Stomach (tissue), 9 donors: ENCODE results near the gene TBC1D2. TPM values are rescaled to one million over a fixed set of nuclear protein-coding genes. Genes with fewer than 3 reads are reported as not detected.

Source experiments
- DNase-seq, 2 donors: peaks; one replicate each; pipeline versions ENCODE4 v3.0.0 to v3.0.0-alpha.2; 2013 to 2019
- H3K27ac ChIP-seq, 5 donors: fragments of 200-600 bp in 4 of 5; sonication (generic) in 4 of 5; one replicate each; pipeline ENCODE4 v1.5.1; 2013 to 2019; ENCODE audit warnings: mild to moderate bottlenecking in 1 of 5, moderate library complexity in 1 of 5
- H3K27me3 ChIP-seq, 3 donors: fragments of 200-600 bp; sonication (generic); one replicate each; pipeline ENCODE4 v1.5.1; 2017 to 2019; ENCODE audit warnings: mixed run types in 1 of 3
- H3K36me3 ChIP-seq, 4 donors: fragments of 200-600 bp; sonication (generic); 1 replicate in 3 of 4; 2 replicates in 1 of 4; pipeline ENCODE4 v1.5.1; 2016 to 2019
- H3K4me1 ChIP-seq, 4 donors: fragments of 200-600 bp; sonication (generic); one replicate each; pipeline ENCODE4 v1.5.1; 2016 to 2019
- H3K4me3 ChIP-seq, 4 donors: fragments of 200-600 bp; sonication (generic) in 3 of 4; one replicate each; pipeline ENCODE4 v1.5.1; 2016 to 2019; ENCODE audit warnings: mild to moderate bottlenecking in 1 of 4
- H3K9me3 ChIP-seq, 4 donors: fragments of 200-600 bp; sonication (generic); one replicate each; pipeline ENCODE4 v1.5.1; 2016 to 2019
- CTCF ChIP-seq, 7 experiments: fragments of 450-650 bp in 4 of 7; fragments of 200-600 bp in 3 of 7; sonication (generic) in 3 of 7; IDR thresholded peaks; one replicate each; pipeline ENCODE4 v1.5.1; 2016 to 2019; ENCODE audit warnings: antibody characterized with exemption in 7 of 7, control low read depth in 2 of 7, mild to moderate bottlenecking in 1 of 7
- EP300 ChIP-seq: sonication (generic); formaldehyde crosslinking; IDR thresholded peaks from one replicate; pipeline ENCODE4 v1.6.1; 2017; ENCODE audit warnings: antibody characterized with exemption
- POLR2A ChIP-seq, 4 donors: fragments of 450-650 bp; IDR thresholded peaks; one replicate each; pipeline ENCODE4 v1.6.1; 2016; ENCODE audit warnings: antibody characterized with exemption in 4 of 4, control low read depth in 2 of 4, mild to moderate bottlenecking in 1 of 4, moderate library complexity in 1 of 4
- POLR2AphosphoS5 ChIP-seq, 3 donors: sonication (generic); formaldehyde crosslinking; IDR thresholded peaks; one replicate each; pipeline ENCODE4 v1.6.1; 2016; ENCODE audit warnings: antibody characterized with exemption in 3 of 3
- WGBS, 5 donors: extraction: QIAGEN DNeasy Blood & Tissue Kit in 3 of 5; methylation state at CpG; one replicate each; pipeline versions ENCODE4 v1.1.5 to v1.1.7; 2013 to 2018; 5-methylcytosine and 5-hydroxymethylcytosine counted together
- intact Hi-C: fragments of 100-400 bp; cut with DNase I; formaldehyde crosslinking; loops from one replicate; pipeline ENCODE4 v1.15.1; 2023; ENCODE audit warnings: low total_unique reads
- polyA plus RNA-seq, 3 donors: library from polyadenylated mRNA; stranded (reverse); fragments of 200-250 nt; gene quantifications; one replicate each; pipeline ENCODE4 v1.2.3, GENCODE V29; 2013
- total RNA-seq, 5 donors: library from RNA; depleted of rRNA; stranded (reverse); fragments of >200 nt; gene quantifications; one replicate each; pipeline versions ENCODE4 v1.1.0 to v1.2.3, GENCODE V29; 2014 to 2016
- donor health status: healthy with polysubstance abuse.
- donor health status: Bipolar disorder and iron deficiency.
- donor health status: healthy.

Gene TBC1D2
- total and polyA plus RNA-seq, 8 donors, result 2.9 to 36.4 (median 15.9) TPM

- Histone ChIP-seq H3K27ac (no peak overlapping the region), H3K9me3 (no peaks in the 10 kb centered on the region), H3K36me3 (peaks cover 0 to 22% (median 17%) of the 10 kb centered on the region in 4 donors), H3K4me3 (peak overlapping the region in 2 of 4 donors; percentile 82 to 85), H3K4me1 (peaks cover 16 to 63% (median 38%) of the 10 kb centered on the region in 4 donors), H3K27me3 (no peaks in the 10 kb centered on the region)
- TF ChIP-seq CTCF (IDR thresholded peaks at IDR 0.05) (no peak), EP300 (no peak), POLR2A (IDR thresholded peaks at IDR 0.05) (no peak), POLR2AphosphoS5 (IDR thresholded peaks at IDR 0.05) (no peak)
- no peak for DNase-seq
- intact Hi-C loops, result no loop called here
- WGBS, 5 donors, result 76 to 85% (median 83%) methylated on average over 3 of the region's 3 CpGs
Measured at GRCh38 chr9:98253565-98253964, 1.9 kb downstream of the TBC1D2 start.

- DNase-seq, result no peak
- TF ChIP-seq POLR2AphosphoS5 (IDR thresholded peaks at IDR 0.05) (no peak), EP300 (no peak), POLR2A (IDR thresholded peaks at IDR 0.05) (no peak), CTCF (IDR thresholded peaks at IDR 0.05) (no peak)
- peaks cover 14 to 63% (median 30%) of the 10 kb centered on the region in 4 donors for H3K4me1 ChIP-seq
- intact Hi-C loops, result no loop called here
- H3K4me3 ChIP-seq, result no peak overlapping the region
- H3K9me3 ChIP-seq, result no peaks in the 10 kb centered on the region
- peaks cover 0 to 29% (median 21%) of the 10 kb centered on the region in 4 donors for H3K36me3 ChIP-seq
- H3K27ac ChIP-seq, result peak overlapping the region in 1 of 5 donors; percentile 55
- 85 to 95% (median 92%) methylated on average over 9 of the region's 9 CpGs for WGBS, 5 donors
- no peaks in the 10 kb centered on the region for H3K27me3 ChIP-seq
Measured at GRCh38 chr9:98251551-98251950, 3.9 kb downstream of the TBC1D2 start.

GRCh38 chr9:98249771-98250170, 5.7 kb downstream of the TBC1D2 start:
- intact Hi-C loops, result no loop called here
- Histone ChIP-seq H3K27me3 (no peaks in the 10 kb centered on the region), H3K4me3 (no peak overlapping the region), H3K4me1 (peaks cover 12 to 62% (median 24%) of the 10 kb centered on the region in 4 donors), H3K9me3 (no peaks in the 10 kb centered on the region), H3K36me3 (peaks cover 0 to 29% (median 21%) of the 10 kb centered on the region in 4 donors), H3K27ac (peak overlapping the region in 1 of 5 donors; percentile 69)
- no peak for DNase-seq
- 53 to 71% (median 60%) methylated on average over 2 of the region's 2 CpGs for WGBS, 5 donors
- TF ChIP-seq EP300, result no peak
- no peak for TF ChIP-seq POLR2AphosphoS5 (IDR thresholded peaks at IDR 0.05)
- no peak for TF ChIP-seq CTCF (IDR thresholded peaks at IDR 0.05)
- TF ChIP-seq POLR2A (IDR thresholded peaks at IDR 0.05), result no peak

GRCh38 chr9:98248737-98249474, 6.5 kb downstream of the TBC1D2 start:
- Histone ChIP-seq H3K27ac (peak overlapping the region in 4 of 5 donors; percentile 38 to 75 (median 66)), H3K4me3 (no peak overlapping the region), H3K4me1 (peaks cover 5 to 58% (median 16%) of the 10 kb centered on the region in 4 donors), H3K27me3 (no peaks in the 10 kb centered on the region), H3K36me3 (peaks cover 0 to 30% (median 23%) of the 10 kb centered on the region in 4 donors), H3K9me3 (no peaks in the 10 kb centered on the region)
- intact Hi-C loops, result no loop called here
- WGBS, 5 donors, result 65 to 74% (median 70%) methylated on average over 15 to 16 of the region's 16 CpGs
- TF ChIP-seq POLR2AphosphoS5 (IDR thresholded peaks at IDR 0.05) (peak in 2 of 3 donors; percentile 15 to 40), CTCF (IDR thresholded peaks at IDR 0.05) (no peak)
- peak; percentile 35 to 38 for DNase-seq
